Natural killer cell (primary cell): Measurements from ENCODE around the gene PRKG1. TPM values are rescaled to one million over a fixed set of nuclear protein-coding genes. Genes with fewer than 3 reads are reported as not detected.

Source experiments
- ATAC-seq, 3 donors: fragments of 150-1000 bp in 2 of 3; fragments of 200-7000 bp in 1 of 3; cut with Tn5 transposase; 1 replicate in 1 of 3; 2 replicates in 2 of 3; pipeline ENCODE4 v1.10.0; 2021; ENCODE audit warnings: mild to moderate bottlenecking in 2 of 3, moderate library complexity in 2 of 3
- DNase-seq, 2 donors: peaks; one replicate each; pipeline versions ENCODE4 v3.0.0 to v3.0.0-alpha.2; 2013 to 2021; ENCODE audit warnings: mixed read lengths in 1 of 2
- H3K27ac ChIP-seq: one replicate; pipeline ENCODE4 v1.5.1; 2013; ENCODE audit warnings: mild to moderate bottlenecking, low read length
- H3K27me3 ChIP-seq: one replicate; pipeline ENCODE4 v1.6.1; 2013; ENCODE audit warnings: low read length; ENCODE audit not compliant: control insufficient read depth, insufficient read depth
- H3K36me3 ChIP-seq: one replicate; pipeline ENCODE4 v1.6.1; 2013; ENCODE audit warnings: low read length; ENCODE audit not compliant: control insufficient read depth, insufficient read depth
- H3K4me1 ChIP-seq: one replicate; pipeline ENCODE4 v1.6.1; 2013; ENCODE audit warnings: low read length; ENCODE audit not compliant: control insufficient read depth, insufficient read depth
- H3K4me3 ChIP-seq: one replicate; pipeline ENCODE4 v1.5.1; 2013; ENCODE audit warnings: low read length
- H3K9me3 ChIP-seq: one replicate; pipeline ENCODE4 v1.6.1; 2013; ENCODE audit warnings: low read length; ENCODE audit not compliant: control insufficient read depth, insufficient read depth
- H3K27ac Mint-ChIP-seq, 2 donors: one replicate each; pipeline ENCODE4 v1.8.0; 2022; ENCODE audit warnings: mild to moderate bottlenecking in 2 of 2, mixed read lengths in 2 of 2, moderate library complexity in 1 of 2
- H3K27me3 Mint-ChIP-seq, 2 donors: one replicate each; pipeline ENCODE4 v1.8.0; 2022; ENCODE audit warnings: low read depth in 2 of 2, mixed read lengths in 2 of 2
- H3K36me3 Mint-ChIP-seq: one replicate; pipeline ENCODE4 v1.8.0; 2022; ENCODE audit warnings: mixed read lengths
- H3K4me1 Mint-ChIP-seq, 2 donors: one replicate each; pipeline ENCODE4 v1.8.0; 2022; ENCODE audit warnings: mixed read lengths in 2 of 2
- H3K4me3 Mint-ChIP-seq: one replicate; pipeline ENCODE4 v1.8.0; 2022; ENCODE audit warnings: mild to moderate bottlenecking, moderate library complexity, mixed read lengths
- H3K9me3 Mint-ChIP-seq, 2 donors: one replicate each; pipeline ENCODE4 v1.8.0; 2022; ENCODE audit warnings: mixed read lengths in 2 of 2
- CTCF ChIP-seq: fragments of 200-600 bp; IDR thresholded peaks from one replicate; pipeline ENCODE4 v1.8.0; 2022; ENCODE audit warnings: antibody characterized with exemption
- WGBS: methylation state at CpG from one replicate; pipeline ENCODE4 v1.1.7; 2013; ENCODE audit warnings: missing lambda C conversion rate; ENCODE audit not compliant: insufficient coverage; 5-methylcytosine and 5-hydroxymethylcytosine counted together
- intact Hi-C: fragments of 100-400 bp; cut with micrococcal nuclease; formaldehyde crosslinking; loops from one replicate; pipeline ENCODE4 v1.14.2; 2022
- total RNA-seq, 4 donors: library from RNA; stranded (reverse); fragments of 120-200 nt in 1 of 4; gene quantifications; one replicate each; pipeline versions ENCODE4 v1.2.3 to v1.2.4, GENCODE V29; 2013 to 2022

The PRKG1 gene
- total RNA-seq, 3 donors from 2014 or later (not counting 1 experiment from before 2014, with no cell fraction given): 0.23 to 0.41 (median 0.35) TPM

GRCh38 chr10:52027055-52027705 lies 952.9 kb downstream of the PRKG1 start:
- Histone ChIP-seq H3K27ac (no peak overlapping the region), H3K9me3 (no peaks in the 10 kb centered on the region), H3K4me1 (no peaks in the 10 kb centered on the region), H3K27me3 (no peaks in the 10 kb centered on the region), H3K4me3 (no peak overlapping the region), H3K36me3 (no peaks in the 10 kb centered on the region)
- Mint-ChIP-seq H3K36me3 (no peaks in the 10 kb centered on the region), H3K4me1 (no peaks in the 10 kb centered on the region), H3K27me3 (no peaks in the 10 kb centered on the region), H3K4me3 (no peak overlapping the region), H3K27ac (no peak overlapping the region), H3K9me3 (peaks cover 0 to 2% of the 10 kb centered on the region in 2 donors)
- intact Hi-C loops: no loop called here
- DNase-seq: no peak
- TF ChIP-seq CTCF: no peak
- WGBS: 92% methylated on average over 4 of the region's 4 CpGs
- no peak for ATAC-seq

- no peak overlapping the region for H3K4me3 Mint-ChIP-seq
- no peak overlapping the region for H3K4me3 ChIP-seq
- DNase-seq: no peak
- no peaks in the 10 kb centered on the region for H3K27me3 ChIP-seq
- H3K27me3 Mint-ChIP-seq: no peaks in the 10 kb centered on the region
- no peak for ATAC-seq
- no peak for TF ChIP-seq CTCF
- no CpG with 5 or more reads among the region's 2 CpGs for WGBS
- H3K4me1 Mint-ChIP-seq: no peaks in the 10 kb centered on the region
- H3K4me1 ChIP-seq: no peaks in the 10 kb centered on the region
- no peaks in the 10 kb centered on the region for H3K36me3 Mint-ChIP-seq
- H3K36me3 ChIP-seq: no peaks in the 10 kb centered on the region
- peaks cover 2% of the 10 kb centered on the region in 2 donors for H3K9me3 Mint-ChIP-seq
- intact Hi-C loops: no loop called here
- no peaks in the 10 kb centered on the region for H3K9me3 ChIP-seq
- H3K27ac ChIP-seq: no peak overlapping the region
- no peak overlapping the region for H3K27ac Mint-ChIP-seq
Measured at GRCh38 chr10:52028523-52028858, 954.2 kb downstream of the PRKG1 start.

- Histone ChIP-seq H3K27me3 (no peaks in the 10 kb centered on the region), H3K4me3 (no peak overlapping the region), H3K27ac (no peak overlapping the region), H3K36me3 (no peaks in the 10 kb centered on the region), H3K4me1 (no peaks in the 10 kb centered on the region), H3K9me3 (no peaks in the 10 kb centered on the region)
- no peak overlapping the region for H3K27ac Mint-ChIP-seq
- H3K36me3 Mint-ChIP-seq: no peaks in the 10 kb centered on the region
- intact Hi-C loops: no loop called here
- no peak overlapping the region for H3K4me3 Mint-ChIP-seq
- WGBS: 75% methylated on average over 2 of the region's 2 CpGs
- no peak for TF ChIP-seq CTCF
- H3K4me1 Mint-ChIP-seq: no peaks in the 10 kb centered on the region
- H3K27me3 Mint-ChIP-seq: no peaks in the 10 kb centered on the region
- H3K9me3 Mint-ChIP-seq: peaks cover 2 to 3% of the 10 kb centered on the region in 2 donors
- no peak for DNase-seq
- no peak for ATAC-seq
Measured at GRCh38 chr10:52029628-52030027, 955.3 kb downstream of the PRKG1 start.
